ENCODE measurements around the gene ARHGAP10. TPM values are rescaled to one million over a fixed set of nuclear protein-coding genes. Genes with fewer than 3 reads are reported as not detected.

Gene ARHGAP10
- total RNA-seq, 1 donor from 2014 or later: 4.8 TPM

DNA sequence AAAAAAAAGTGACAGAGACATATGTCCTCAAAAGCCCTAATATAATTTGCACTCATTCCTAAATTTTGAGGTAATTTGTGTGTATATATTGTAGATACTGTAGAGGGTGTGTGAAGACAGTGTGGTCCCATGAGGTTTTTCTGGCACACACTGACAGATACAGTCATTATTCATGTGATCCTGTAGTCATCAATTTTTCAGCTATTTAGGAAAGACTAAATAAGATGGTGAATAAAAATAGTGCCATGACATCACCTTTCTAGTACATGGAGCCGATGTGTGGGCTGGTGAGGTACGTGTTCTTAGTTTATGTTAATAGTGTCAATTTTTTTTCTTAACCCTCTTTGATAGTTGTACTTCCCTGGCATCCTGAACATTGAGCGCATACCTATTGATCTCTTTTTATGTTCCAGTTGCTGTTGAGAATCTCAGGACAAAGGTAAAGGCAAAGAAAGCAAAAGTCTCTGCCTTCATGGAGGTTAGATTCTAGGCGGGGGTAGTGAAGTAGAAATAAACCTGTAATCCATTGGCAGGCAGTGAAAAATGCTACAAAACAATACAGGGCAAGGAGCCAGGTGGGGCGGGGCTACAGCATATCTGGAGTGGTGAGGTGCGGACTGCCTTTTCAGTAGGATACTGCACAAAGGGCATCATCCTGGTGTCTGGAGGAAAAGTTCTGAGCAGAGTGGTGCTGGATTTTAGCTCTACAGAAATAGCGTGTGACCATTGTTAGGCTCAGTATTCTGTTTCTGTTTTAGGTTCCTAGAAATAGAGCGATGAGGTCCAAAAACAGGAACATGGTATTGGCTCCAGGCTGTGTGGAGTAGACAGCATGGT lies 93.8 kb downstream of the ARHGAP10 start:
- peak; percentile 60 to 89 for DNase-seq (ENCODE audit: low read depth in 2 of 2)

DNA sequence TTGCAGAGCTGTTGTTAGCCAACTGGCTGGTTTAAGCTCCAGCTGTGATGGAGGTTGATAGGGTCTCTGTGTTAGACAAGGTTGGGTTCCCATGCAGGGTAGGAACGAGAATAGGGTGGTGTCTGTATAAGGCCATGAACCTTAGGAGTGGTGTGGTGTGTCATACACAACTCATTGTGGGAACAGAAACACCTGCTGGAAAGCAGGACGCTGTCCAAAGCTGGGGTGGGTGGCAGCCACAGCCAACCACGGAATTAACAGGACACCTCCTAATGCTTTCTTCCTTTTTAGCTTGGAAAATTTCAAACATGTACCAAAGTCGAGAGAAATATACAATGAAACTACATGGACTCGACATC lies 94.4 kb downstream of the ARHGAP10 start:
- DNase-seq (ENCODE audit: low read depth in 2 of 2): peak; percentile 12 to 49

DNA sequence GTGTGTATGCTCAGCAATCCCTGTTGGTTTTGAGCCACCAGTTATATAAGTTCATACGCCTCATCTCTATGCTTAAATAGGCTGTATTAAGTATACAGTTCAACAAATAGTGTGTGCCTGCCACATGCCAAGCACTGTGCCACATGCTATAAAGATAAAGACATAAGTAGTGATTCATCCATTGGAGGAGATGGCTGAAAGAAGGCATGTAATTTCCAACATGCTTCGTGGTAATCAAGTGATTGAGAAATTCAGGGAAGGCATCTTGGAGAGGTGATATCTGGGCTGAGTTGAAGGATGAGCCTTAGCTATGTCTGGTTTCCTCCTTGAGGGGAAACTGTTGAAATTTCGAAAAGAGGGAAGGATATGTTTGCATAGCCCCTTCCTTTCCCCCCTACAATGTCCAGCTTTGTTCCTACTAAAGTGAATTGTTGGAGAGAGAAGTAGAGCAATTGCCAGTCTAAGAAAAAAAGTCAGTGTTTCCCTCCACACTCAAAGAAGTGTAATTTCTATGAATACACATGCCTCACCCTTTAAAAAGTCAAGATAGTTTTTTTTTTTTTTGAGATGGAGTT lies 96.5 kb downstream of the ARHGAP10 start:
- no peak for DNase-seq (ENCODE audit: low read depth in 2 of 2)

DNA sequence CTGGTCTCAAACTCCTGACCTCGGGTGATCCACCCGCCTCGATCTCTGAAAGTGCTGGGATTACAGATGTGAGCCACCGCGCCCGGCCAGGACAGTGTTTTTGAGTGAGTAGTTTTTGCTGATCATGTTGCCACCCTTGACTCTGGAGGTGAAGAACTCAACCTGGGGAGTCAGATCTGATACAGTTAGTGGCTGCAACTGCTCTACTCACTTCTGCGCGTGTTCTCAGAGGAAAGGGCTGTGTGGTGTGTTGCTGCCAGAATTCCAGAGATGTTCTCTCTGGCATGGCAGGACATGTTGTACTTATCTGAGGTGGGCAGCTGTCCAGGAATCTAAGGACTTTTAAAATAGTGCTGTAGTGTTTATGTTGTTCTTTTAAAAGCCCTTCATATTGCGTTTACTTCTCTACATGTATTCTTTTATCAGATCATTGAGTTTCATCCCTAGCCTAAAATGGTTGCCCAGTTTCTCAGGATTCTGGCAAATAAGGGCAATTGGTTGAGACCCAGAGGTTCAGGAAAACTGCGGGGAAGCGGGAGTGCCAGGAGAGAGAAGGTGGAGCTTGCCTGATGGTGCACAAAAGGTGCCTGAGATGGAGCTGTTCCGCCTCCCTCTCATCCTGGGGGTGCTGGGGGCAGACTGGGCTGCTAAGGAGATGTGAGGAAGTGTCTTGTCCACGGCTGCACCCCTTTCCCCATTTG lies 97.7 kb downstream of the ARHGAP10 start:
- DNase-seq (ENCODE audit: low read depth in 2 of 2): peak; percentile 36 to 59

DNA sequence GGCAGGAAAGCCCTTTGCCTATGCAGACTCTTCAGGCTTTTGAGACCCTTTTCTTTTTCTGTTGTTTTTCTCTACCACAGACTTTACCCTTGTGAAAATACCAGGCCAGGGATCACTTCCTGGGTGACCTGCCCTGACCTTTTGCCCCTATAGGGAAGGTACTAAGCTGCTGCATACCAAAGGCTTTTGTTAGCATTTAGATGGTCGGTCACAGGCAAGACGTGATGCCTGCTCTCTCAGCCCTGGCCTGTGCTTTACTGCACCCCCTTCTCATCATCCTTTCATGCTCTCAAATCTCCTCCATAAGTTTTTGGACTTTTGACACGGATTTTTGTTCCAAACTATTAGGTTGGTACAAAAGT lies 98.2 kb downstream of the ARHGAP10 start:
- DNase-seq (ENCODE audit: low read depth in 2 of 2): no peak

DNA sequence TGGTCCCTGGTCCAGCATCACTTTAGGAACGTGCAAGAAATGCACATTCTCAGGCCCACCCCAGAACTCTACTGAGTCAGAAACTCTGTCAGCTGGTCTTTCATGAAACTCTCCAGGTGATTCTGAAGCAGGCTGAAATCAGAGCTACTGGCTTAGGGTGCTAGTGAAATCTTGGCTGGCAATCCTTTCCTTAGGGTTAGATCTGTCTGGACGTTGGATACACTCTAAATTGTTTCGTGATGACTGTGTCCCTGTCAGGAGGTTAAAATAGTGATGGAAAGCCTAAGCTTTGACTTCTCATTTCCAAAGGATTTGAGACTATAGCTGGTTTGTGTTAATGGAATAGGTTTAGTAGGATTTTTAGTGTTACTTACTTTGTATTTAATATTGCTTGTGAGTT lies 99.1 kb downstream of the ARHGAP10 start:
- DNase-seq (ENCODE audit: low read depth in 2 of 2): peak in 1 of 2 donors; percentile 71

DNA sequence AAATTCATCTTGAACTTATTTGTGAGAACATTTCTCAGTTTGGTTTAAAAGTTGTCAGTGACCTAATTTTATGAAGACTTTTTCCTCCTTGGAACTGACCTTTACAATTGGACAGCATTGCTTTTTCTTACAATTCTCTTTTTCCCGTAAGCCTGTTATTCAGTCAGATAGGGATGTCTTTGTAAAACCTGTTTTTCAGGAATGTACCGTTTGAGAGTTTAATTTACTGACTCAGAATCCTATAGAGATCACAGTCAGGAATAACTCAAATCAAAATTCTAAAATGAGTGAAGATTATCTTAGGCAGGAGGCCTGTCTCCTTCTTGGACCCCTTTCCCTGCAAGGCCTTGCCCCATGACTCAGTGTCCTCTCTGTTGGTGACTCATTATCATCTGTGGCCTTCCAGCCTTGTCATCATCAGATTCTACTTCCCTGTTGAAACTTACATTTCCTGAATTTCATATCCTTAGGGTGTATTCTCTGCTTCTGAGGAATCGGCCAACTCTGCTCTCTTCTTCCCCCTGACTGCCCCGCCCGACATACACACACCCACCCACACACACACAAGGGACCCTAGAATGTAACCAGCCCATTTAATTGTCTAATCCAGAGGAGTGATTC lies 99.8 kb downstream of the ARHGAP10 start:
- DNase-seq (ENCODE audit: low read depth in 2 of 2): peak; percentile 61 to 94

DNA sequence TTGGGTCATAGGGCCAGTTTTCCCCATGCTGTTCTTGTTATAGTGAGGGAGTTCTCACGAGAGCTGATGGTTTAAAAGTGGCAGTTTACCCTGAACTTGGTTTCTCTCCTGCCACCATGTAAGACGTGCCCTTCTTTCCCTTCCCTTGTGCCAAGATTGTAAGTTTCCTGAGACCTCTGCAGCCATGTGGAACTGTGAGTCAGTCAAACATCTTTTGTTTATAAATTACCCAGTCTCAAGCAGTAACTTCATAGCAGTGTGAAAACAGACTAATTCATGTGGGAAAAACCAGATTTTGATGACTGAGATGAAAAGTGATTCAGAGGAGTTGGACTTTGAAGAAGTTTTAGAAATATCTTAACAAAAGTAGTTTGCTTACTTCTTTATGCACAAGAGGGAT lies 101.4 kb downstream of the ARHGAP10 start:
- peak in 1 of 2 donors; percentile 66 for DNase-seq (ENCODE audit: low read depth in 2 of 2)

DNA sequence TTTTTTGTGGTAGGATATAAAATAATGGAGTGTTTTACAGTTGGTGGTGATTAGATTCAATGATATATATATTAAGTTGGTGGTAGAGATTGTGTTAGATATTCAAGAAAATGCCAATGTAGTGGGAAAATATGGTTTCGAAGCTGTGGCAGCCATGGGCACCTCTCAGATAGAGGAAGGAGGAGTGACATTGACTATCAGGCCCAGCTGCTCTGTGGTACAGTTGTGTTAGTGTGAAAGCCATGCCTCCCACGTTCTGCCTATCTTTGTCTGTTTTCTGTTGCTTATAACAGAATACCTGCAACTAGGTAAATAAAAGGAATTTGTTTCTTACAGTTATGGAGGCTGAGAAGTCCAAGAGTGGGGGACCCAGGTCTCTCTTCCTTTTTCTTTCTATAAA lies 101.9 kb downstream of the ARHGAP10 start:
- DNase-seq (ENCODE audit: low read depth in 2 of 2): no peak

DNA sequence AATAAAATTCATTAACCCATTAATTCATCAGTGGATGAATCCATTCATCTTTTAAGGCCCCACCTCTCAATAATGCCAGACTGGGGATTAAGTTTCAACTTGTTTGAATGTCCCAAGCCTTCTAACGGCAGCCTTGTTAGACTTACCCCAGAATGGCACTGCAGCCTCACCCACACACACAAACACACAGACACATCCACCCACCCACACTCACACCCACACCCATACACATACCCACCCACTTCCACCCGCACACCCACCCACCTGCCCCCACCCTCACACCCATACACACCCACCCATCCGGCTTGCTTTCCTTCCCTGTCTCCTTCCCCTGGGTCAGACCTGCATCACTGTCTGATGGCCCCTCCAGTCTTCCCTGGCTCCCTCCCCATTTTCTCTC lies 102.6 kb downstream of the ARHGAP10 start:
- no peak for DNase-seq (ENCODE audit: low read depth in 2 of 2)

DNA sequence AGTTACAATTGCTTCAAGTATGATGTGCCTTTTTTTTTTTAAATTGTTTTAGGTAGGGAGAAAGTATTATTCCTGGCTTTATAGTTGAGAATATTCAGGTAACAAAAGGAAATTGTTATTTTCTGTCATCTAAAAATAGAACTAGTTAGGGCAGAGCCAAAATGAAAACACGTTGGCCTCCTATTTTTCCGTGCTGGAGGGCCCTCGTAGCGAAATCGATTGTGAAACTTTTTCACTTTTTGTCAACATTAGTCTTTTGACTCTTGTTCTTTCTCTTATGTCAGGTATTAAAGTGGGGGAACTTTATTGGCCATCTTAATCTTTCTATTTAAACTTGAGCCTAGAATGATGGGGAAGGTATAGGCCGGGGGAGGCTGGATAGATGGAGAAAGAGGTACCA lies 104.9 kb downstream of the ARHGAP10 start:
- peak in 1 of 2 donors; percentile 46 for DNase-seq (ENCODE audit: low read depth in 2 of 2)

DNA sequence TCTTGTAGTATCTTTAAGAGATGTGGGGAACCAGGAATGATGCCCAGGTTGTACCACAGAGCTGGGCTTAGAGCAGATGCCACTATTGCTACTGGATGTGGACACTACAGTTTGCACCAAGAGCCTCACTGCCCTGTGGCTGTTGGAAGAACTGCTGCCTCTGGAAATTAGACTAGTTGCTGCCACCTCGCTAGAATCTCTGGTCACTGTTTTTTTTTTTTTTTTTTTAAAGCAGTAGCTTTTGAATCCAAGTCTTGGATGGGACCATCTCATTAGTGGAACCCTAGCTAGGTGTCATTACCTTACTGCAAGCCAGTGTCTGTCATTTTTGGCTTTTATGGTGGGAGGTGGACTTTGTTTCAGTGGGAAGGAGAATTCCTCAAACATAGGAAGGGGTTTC lies 105.5 kb downstream of the ARHGAP10 start:
- DNase-seq (ENCODE audit: low read depth in 2 of 2): peak in 1 of 2 donors; percentile 60

DNA sequence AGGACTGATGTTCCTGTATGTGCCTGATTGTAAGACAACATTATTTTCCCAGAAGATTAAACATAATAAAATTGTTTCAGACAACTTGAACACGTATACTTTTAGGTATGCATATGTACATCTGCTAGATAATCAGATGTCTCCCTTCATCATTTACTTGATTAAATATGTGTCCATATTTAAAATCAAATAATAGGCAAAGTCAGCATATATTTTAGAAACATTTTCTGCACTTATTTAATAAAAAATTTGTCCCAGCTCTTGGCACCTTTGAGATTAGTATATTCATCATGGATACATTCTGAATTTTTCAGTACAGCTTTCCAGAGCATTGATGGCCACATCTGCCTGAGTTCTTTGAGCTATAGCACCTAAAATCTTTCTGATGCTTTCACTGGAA lies 106.0 kb downstream of the ARHGAP10 start:
- DNase-seq (ENCODE audit: low read depth in 2 of 2): no peak

DNA sequence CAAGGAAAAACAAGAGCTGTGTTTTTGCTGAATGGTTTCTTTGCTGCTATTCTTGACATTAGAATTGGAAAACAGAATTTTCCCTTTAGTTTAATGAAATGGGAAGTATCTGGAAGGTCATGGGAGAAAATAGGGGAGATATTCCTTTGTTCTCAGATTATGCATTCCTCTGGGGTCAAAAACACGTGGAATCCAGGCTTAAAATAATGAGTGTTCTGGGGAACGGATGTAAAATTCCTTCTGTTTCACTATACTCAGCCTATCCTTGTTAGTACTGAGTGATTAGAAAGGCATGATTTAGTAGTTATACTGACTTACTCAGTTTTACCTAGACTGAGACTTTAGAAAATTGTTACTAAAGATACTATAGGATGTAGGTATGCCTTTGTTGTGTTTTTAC lies 107.3 kb downstream of the ARHGAP10 start:
- no peak for DNase-seq (ENCODE audit: low read depth in 2 of 2)

DNA sequence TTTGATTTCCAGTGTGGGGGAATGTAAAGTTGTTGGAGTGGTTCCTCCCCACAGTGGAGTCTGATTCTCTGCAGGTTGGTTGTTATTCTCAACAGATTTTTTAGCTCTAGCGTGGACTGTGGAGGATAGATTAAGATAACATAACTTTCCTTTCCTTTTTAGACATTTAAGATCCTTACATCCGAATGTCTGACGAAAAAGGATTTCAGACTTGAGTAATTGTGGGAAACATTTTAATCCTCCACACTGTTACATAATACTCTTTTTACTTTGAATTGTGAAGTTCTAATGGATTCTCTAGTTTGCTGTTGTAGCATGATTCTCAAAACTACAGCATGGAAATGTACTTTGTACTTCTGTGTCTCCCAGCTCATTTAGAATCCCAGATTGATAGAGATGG lies 107.8 kb downstream of the ARHGAP10 start:
- DNase-seq (ENCODE audit: low read depth in 2 of 2): no peak

DNA sequence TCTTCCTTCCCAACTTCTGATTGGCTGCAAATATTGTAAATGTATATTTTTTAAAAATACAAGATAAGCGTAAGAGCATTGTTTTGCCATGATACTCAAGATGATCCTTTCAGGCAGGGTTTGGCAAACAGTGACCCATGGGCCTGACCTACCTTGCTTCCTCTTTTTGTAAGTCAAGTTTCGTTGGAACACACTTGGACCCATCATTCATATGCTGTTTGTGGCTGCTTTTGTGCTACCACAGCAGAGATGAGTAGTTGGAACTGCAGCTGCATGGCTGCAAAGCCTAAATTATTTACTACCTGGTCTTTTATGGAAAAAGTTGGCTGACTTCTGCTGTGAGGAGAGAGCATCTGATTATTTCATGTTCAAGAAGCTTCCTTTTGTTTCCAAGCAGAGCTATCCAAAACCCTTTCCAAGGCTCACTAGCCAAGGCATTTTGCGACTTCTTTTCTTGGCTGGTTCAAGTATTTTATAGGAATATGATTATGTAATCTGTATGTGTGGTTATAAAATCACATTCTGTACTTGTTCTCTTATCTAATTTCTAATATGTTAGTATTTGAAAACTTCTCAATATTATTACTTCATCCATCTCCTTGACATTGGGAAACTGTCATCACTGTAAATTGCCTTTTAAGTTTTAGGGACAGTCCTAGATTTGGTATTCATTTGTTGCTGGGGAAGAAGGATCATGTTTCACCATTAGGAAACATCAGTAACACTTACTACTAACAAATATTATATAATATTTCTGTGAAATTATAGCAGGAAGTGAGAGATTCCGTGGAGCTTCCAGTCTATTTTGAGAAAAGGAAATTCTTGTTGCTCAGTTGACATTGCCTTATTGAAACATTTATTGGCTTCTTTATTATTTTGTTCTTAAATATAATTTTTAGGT lies 109.2 kb downstream of the ARHGAP10 start:
- DNase-seq (ENCODE audit: low read depth in 2 of 2): peak; percentile 22 to 26

DNA sequence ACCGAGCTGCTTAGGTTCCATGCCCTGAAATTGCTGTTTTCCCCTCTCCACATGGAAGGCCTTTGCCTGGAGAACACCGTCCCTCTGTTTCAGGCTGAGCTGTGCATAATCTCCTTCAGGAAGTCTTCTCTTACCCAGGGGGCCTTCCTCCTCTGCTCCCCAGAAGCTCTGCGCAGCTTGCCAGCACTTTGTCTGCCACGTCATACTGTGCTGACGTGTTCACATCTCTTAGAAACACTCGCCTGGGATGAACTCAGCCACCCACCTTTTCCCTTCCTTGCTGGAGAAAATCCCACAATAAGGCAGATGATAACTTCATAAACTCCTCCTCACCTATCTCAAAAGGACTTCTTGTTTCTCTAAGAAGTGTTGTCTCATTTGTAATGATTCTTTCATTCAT lies 110.7 kb downstream of the ARHGAP10 start:
- peak in 1 of 2 donors; percentile 64 for DNase-seq (ENCODE audit: low read depth in 2 of 2)

DNA sequence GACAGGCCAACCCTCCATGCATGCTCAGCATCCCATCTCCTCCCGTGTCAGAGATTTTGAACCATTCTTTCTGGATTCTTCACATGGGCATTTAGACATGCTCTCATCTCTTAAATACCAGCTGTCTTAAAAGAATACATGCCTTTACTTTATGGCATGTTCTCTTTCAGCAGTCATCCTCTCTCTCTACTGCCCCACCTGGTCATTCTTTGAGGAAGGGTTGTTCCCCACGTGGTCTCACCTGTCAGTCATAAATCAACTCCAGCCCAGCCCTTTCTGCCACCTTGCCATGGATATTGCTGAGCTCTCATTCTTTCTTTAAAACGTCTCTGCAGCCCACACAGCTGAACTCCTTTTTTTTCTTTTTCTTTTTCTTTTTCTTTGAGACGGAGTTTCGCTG lies 111.3 kb downstream of the ARHGAP10 start:
- no peak for DNase-seq (ENCODE audit: low read depth in 2 of 2)

DNA sequence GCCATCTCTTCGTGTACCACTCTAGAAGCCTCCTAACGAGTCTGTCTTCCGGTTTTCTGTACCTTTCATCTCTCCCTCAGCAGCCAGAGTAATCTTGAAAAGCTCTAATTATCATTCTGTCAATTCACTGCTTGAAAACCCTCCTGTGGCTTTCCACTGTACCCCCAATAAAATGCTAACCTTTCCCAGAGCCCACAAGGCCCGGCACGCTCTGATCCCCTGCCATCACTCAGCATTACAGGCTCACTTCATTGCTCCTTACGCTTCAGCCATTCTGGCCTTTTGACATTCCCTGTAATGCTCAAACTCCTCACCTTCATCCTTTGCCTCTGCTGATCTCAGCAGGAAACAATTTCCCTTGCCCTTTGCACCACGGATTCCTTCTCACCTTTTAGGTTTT lies 112.9 kb downstream of the ARHGAP10 start:
- no peak for DNase-seq (ENCODE audit: low read depth in 2 of 2)

DNA sequence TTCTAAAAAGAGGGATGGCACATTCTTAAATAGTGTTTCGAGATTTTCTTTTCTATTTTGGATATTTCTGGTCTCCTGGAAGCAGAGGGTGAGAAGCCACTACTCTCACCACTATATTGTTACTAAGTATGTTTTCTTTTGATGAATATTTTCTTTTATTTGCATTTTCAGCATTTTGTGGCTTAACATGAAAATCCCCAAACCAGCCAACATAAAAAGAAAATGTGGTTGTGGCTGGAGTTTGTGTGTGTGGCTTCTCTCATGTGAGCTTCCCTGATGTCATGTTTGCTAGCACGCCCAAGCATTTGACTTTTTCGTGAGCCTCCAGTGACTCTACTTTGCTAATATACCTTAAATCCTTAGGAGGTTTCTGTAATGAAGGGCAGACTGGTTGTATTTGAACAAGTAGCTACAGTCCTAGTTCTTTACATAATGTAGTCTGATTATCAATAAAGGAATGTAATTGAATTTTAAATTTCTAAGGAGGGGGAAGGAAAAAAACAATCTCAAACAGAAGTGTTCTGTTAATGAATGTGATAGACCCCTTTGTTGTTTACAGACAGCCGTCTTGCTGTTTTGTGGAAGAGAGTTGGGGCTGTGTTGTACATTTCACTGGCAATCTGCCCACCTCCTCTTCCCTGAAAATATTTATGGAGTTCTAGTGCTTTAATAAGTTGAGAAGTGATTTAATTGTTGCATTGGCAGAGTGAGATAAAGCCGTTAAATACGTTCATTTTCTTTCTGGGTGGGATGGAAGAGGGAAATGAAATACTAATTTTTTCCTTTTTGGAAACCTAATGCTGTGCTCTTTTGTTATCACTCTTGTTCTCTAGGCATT lies 114.6 kb downstream of the ARHGAP10 start:
- peak in 1 of 2 donors; percentile 45 for DNase-seq (ENCODE audit: low read depth in 2 of 2)
